ENCODE measurements around the gene DLGAP5.

GRCh38 chr14:55220230-55220629 is 28.8 kb upstream of the DLGAP5 start:
- TF ChIP-seq CEBPB (IDR thresholded peaks at IDR 0.05) = no peak
- TF ChIP-seq TAF1 (IDR thresholded peaks at IDR 0.05; ENCODE audit: low read depth) = no peak
- TF ChIP-seq, protein P1, sequence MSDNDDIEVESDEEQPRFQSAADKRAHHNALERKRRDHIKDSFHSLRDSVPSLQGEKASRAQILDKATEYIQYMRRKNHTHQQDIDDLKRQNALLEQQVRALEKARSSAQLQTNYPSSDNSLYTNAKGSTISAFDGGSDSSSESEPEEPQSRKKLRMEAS (IDR thresholded peaks at IDR 0.05) = no peak
- no peak for TF ChIP-seq EP300 (IDR thresholded peaks at IDR 0.05; ENCODE audit: borderline replicate concordance)
- no peak for TF ChIP-seq CREB1 (IDR thresholded peaks at IDR 0.05; ENCODE audit: low read depth)
- TF ChIP-seq TCF12 (IDR thresholded peaks at IDR 0.05; ENCODE audit: low read depth) = no peak
- no peak for TF ChIP-seq YY1 (IDR thresholded peaks at IDR 0.05; ENCODE audit: low read depth)
